ENCODE data around the gene BARX1.
A peak's percentile ranks its signal among the peaks of the same experiment; 100 is the strongest.

DNA sequence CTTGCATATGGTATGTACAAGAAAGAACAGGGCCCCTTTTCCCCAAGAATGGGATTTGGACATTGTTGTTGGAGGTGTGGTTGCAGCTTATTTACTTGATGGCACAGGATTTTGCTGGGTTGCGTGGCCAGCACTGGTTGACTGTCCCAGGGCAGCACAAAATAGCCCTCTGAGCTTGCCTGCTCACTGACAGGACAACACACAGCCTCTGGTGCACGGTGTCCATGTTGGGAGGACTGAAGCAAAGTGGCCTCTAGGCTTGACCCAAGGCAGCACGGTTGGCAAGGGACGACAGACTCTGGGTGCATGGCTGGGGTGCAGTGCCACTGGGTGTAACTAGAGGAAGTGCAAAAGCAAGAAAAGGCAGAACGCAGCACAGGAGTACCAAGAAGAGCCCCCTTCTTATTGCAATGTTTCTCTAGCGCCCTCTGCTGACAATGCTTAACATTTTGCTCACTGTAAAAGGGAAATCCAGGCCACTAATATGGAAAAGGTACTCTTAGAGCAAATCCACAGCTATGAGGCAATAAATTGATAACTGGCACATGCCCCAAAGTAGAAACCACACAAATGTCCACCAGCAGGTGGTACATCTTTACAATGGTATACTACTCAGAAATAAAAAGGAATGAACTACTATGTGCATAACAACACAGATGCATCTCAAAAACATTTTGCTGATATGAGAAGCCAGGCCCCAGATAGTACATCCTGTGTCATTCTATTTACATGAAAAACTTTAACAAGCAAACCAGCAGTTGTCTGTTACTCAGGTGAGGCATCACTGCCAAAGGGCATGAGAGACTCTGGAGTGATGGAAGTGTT, 47.4 kb upstream of the BARX1 start:
- peak in 2 of 4 experiments; percentile 20 to 21 for TF ChIP-seq CTCF (IDR thresholded peaks at IDR 0.05)
- TF ChIP-seq EP300 (IDR thresholded peaks at IDR 0.05) = no peak
- TF ChIP-seq POLR2A (IDR thresholded peaks at IDR 0.05) = no peak
